PC-3 (cell line): ENCODE results near the gene CISTR. TPM values are rescaled to one million over a fixed set of nuclear protein-coding genes. Genes with fewer than 3 reads are reported as not detected.

ENCODE experiments used
- ATAC-seq: fragments of 200-7000 bp; cut with Tn5 transposase; 2 replicates; pipeline ENCODE4 v1.9.1; 2020; ENCODE audit warnings: mild to moderate bottlenecking, moderate library complexity
- BruUV-seq: library from RNA; stranded (reverse); fragments of 400-500 nt; replicated peaks from 2 replicates; lab custom pipeline; 2021; lab: Mats Ljungman, UMichigan
- CTCF ChIA-PET: fragments of 300-600 bp; sonication (Branson Sonifier 250); formaldehyde crosslinking; loops from one replicate; lab custom pipeline; 2022; ENCODE audit warnings: antibody characterized with exemption; lab: Charles Lee
- POLR2A ChIA-PET: fragments of 300-600 bp; sonication (Branson Sonifier 250); formaldehyde crosslinking; loops from one replicate; lab custom pipeline; 2022; ENCODE audit warnings: antibody characterized with exemption; ENCODE audit not compliant: unreplicated experiment; lab: Charles Lee
- DNase-seq: peaks from one replicate; pipeline ENCODE4 v3.0.0-alpha.2; 2015
- H2AFZ ChIP-seq: fragments of 300-600 bp; sonication (generic); 2 replicates; pipeline ENCODE4 v1.6.0; 2016; ENCODE audit warnings: antibody characterized with exemption, low read length
- H3F3A ChIP-seq: fragments of 300-600 bp; sonication (generic); one replicate; pipeline ENCODE4 v1.6.0; 2017; ENCODE audit warnings: antibody characterized with exemption, low read length, control low read depth, mild to moderate bottlenecking; ENCODE audit not compliant: unreplicated experiment
- H3K27ac ChIP-seq: fragments of 300-600 bp; sonication (generic); 2 replicates; pipeline ENCODE4 v1.5.1; 2016; ENCODE audit warnings: mild to moderate bottlenecking, low read length
- H3K27me3 ChIP-seq: fragments of 300-600 bp; sonication (generic); 2 replicates; pipeline ENCODE4 v1.6.1; 2016; ENCODE audit warnings: low read length, mixed read lengths
- H3K36me3 ChIP-seq: fragments of 300-600 bp; sonication (generic); 2 replicates; pipeline ENCODE4 v1.6.1; 2016; ENCODE audit warnings: low read depth, mixed run types, low read length, mixed read lengths
- H3K4me1 ChIP-seq: fragments of 300-600 bp; sonication (generic); 2 replicates; pipeline ENCODE4 v1.5.1; 2016; ENCODE audit warnings: low read length; ENCODE audit not compliant: insufficient read depth
- H3K4me2 ChIP-seq: fragments of 300-600 bp; sonication (generic); 2 replicates; pipeline ENCODE4 v1.6.0; 2016; ENCODE audit warnings: low read length
- H3K4me3 ChIP-seq: fragments of 300-600 bp; sonication (generic); 2 replicates; pipeline ENCODE4 v1.5.1; 2016; ENCODE audit warnings: mild to moderate bottlenecking, low read length, mixed read lengths
- H3K79me2 ChIP-seq: fragments of 300-600 bp; sonication (generic); 2 replicates; pipeline ENCODE4 v1.6.1; 2017; ENCODE audit warnings: low read length, mixed read lengths
- H3K9ac ChIP-seq: fragments of 300-600 bp; sonication (generic); 2 replicates; pipeline ENCODE4 v1.6.0; 2016; ENCODE audit warnings: mild to moderate bottlenecking, low read length
- H3K9me2 ChIP-seq: fragments of 300-600 bp; sonication (generic); replicated peaks from 2 replicates; pipeline ENCODE4 v1.6.1; 2016; ENCODE audit warnings: mixed run types, low read length, mixed read lengths
- H3K9me3 ChIP-seq: fragments of 300-600 bp; sonication (generic); 2 replicates; pipeline ENCODE4 v1.6.1; 2016; ENCODE audit warnings: low read length, mixed read lengths
- H4K20me1 ChIP-seq: fragments of 300-600 bp; sonication (generic); 2 replicates; pipeline ENCODE4 v1.6.1; 2016; ENCODE audit warnings: low read length, mixed read lengths
- EZH2 ChIP-seq: fragments of 300-600 bp; sonication (generic); IDR thresholded peaks from one replicate; pipeline ENCODE4 v1.6.1; 2017; ENCODE audit warnings: antibody characterized with exemption, mild to moderate bottlenecking, low read length; ENCODE audit not compliant: unreplicated experiment
- EZH2phosphoT487 ChIP-seq: fragments of 300-600 bp; sonication (generic); IDR thresholded peaks from 2 replicates; pipeline ENCODE4 v1.6.1; 2018; ENCODE audit warnings: mild to moderate bottlenecking, antibody characterized with exemption, low read length, borderline replicate concordance
- intact Hi-C: fragments of 100-400 bp; cut with micrococcal nuclease; formaldehyde crosslinking; loops from 2 replicates; pipeline ENCODE4 v1.9.0; 2023
- total RNA-seq: library from RNA; depleted of rRNA; stranded (reverse); fragments of >200 nt; gene quantifications from 2 replicates; pipeline ENCODE4 v1.2.3, GENCODE V29; 2014
- TF ChIP-seq, protein P1 (sequence below): fragments of 300-600 bp; sonication (generic); conservative IDR thresholded peaks from 2 replicates; pipeline ENCODE4 v1.5.1; 2017; ENCODE audit warnings: antibody characterized with exemption, low read depth, mild to moderate bottlenecking, low read length

CISTR gene
- total RNA-seq, 1 experiment from 2014 or later, result not detected

DNA sequence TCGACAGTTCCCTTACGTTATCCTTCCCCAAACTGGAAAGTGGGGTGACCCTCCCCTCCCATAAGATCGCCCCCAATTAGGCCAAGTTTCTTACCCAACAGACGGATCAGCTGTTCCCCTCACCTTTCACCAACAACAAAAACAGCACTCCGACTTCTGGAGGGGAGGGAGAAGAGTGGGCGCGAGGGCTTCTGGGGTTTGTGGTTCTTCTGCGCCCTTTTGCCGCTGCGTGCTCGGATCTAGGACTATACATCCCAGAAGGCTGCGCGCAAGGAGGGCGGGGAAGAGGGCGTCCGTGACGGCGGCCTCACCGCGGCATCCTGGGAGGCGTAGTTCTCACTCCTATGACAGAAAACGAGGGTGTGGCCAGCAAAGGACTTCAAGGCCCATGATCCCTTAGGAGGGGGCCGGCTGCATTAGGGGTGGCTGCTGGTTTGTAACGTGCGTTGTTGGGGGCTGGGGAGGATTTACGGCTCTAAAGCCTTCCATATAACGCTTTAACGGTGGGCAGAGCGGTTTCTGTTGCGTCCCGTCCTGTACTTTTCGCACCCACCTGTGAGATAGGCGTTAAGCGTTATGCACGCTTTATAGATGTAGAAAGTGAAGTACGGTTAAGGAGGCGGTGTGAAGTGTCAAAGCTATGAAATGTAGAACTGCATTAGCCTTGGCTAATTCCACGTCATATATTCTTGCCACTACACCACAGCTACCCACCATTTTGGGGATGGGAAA, 24.3 kb downstream of the CISTR start, which contains the start of gene CALCOCO1:
Gene CALCOCO1 (minus strand): TSS at position 143 of the 732 bp plus-strand sequence. CDS start 2,210 bp downstream, outside the sequence.
- ChIA-PET POLR2A (no interaction called here), CTCF (no interaction called here)
- intact Hi-C loops, result loop anchor here (1.0 kb wide), 1 partner anchor 211 kb away; the partner anchor contains the start of gene HOXC13
- H4K20me1 ChIP-seq, result no peaks in the 10 kb centered on the region
- peak within 1 kb of the TSS; percentile 97 for H2AFZ ChIP-seq
- TF ChIP-seq EZH2 (no peak), EZH2phosphoT487 (no peak)
- TF ChIP-seq, protein P1, sequence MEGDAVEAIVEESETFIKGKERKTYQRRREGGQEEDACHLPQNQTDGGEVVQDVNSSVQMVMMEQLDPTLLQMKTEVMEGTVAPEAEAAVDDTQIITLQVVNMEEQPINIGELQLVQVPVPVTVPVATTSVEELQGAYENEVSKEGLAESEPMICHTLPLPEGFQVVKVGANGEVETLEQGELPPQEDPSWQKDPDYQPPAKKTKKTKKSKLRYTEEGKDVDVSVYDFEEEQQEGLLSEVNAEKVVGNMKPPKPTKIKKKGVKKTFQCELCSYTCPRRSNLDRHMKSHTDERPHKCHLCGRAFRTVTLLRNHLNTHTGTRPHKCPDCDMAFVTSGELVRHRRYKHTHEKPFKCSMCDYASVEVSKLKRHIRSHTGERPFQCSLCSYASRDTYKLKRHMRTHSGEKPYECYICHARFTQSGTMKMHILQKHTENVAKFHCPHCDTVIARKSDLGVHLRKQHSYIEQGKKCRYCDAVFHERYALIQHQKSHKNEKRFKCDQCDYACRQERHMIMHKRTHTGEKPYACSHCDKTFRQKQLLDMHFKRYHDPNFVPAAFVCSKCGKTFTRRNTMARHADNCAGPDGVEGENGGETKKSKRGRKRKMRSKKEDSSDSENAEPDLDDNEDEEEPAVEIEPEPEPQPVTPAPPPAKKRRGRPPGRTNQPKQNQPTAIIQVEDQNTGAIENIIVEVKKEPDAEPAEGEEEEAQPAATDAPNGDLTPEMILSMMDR, result no peak
- H3K9me2 ChIP-seq, result no peaks in the 10 kb centered on the region
- H3K36me3 ChIP-seq, result no peaks in the 10 kb centered on the region
- H3K9ac ChIP-seq, result peak within 1 kb of the TSS; percentile 42
- H3K4me3 ChIP-seq, result peak within 1 kb of the TSS; percentile 77
- no peaks in the 10 kb centered on the region for H3K27me3 ChIP-seq
- DNase-seq (peak; percentile 98), ATAC-seq (peak; percentile 100)
- peaks cover 16% of the 10 kb centered on the region for H3K4me1 ChIP-seq
- no peaks in the 10 kb centered on the region for H3K79me2 ChIP-seq
- no peaks in the 10 kb centered on the region for H3K9me3 ChIP-seq
- no TSS peak for BruUV-seq
- no peaks in the 10 kb centered on the region for H3F3A ChIP-seq
- peak within 1 kb of the TSS; percentile 97 for H3K4me2 ChIP-seq
- no peak within 1 kb of the TSS for H3K27ac ChIP-seq

DNA sequence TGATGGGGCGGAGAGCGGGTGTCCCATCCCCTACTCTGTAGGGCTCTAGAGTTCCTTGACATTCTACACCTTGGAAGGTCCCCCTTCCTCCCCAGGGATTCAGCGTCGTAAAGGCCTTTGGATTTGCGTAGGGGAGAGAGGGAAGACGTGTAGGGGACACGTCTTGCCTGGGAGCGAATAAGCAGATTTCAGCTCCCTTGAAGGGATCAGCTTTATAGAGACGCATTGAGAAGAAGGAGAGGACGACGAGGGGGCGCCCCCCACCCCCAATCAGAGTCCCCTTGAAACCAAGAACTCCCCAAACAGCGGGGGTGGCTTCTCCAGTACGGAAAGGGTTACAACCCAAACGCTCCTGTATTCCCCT, 24.9 kb downstream of the CISTR start:
- H4K20me1 ChIP-seq, result no peaks in the 10 kb centered on the region
- intact Hi-C loops, result loop anchor here (1.0 kb wide), 1 partner anchor 211 kb away; the partner anchor contains the start of gene HOXC13

More for the DNA sequence above, 24.9 kb downstream of the CISTR start:
- DNase-seq (peak; percentile 17), ATAC-seq (peak; percentile 18; the same call in 1 of the 2 replicates)
- H3K4me1 ChIP-seq, result peaks cover 16% of the 10 kb centered on the region
- TSS peak; percentile 81 for BruUV-seq
- H3K9me3 ChIP-seq, result no peaks in the 10 kb centered on the region
- CTCF ChIA-PET, result interaction anchor here (0.5 kb wide), 1 partner anchor 282 kb away, joined by 15 read pairs; the partner anchor contains the start of gene HOXC8
- peak overlapping the region; percentile 32; the same call in 1 of the 2 replicates for H3K9ac ChIP-seq
- no peaks in the 10 kb centered on the region for H3K79me2 ChIP-seq
- no peaks in the 10 kb centered on the region for H3F3A ChIP-seq
- no peaks in the 10 kb centered on the region for H3K36me3 ChIP-seq
- TF ChIP-seq EZH2 (no peak), EZH2phosphoT487 (no peak)
- TF ChIP-seq, protein P1, result no peak
- H2AFZ ChIP-seq, result peak overlapping the region; percentile 87
- peak overlapping the region; percentile 97 for H3K4me2 ChIP-seq
- H3K9me2 ChIP-seq, result no peaks in the 10 kb centered on the region
- H3K4me3 ChIP-seq, result peak overlapping the region; percentile 77
- H3K27ac ChIP-seq, result no peak overlapping the region
- POLR2A ChIA-PET, result no interaction called here
- no peaks in the 10 kb centered on the region for H3K27me3 ChIP-seq
